B cell (primary cell): ENCODE data around the gene KPNB1. TPM values are rescaled to one million over a fixed set of nuclear protein-coding genes. Genes with fewer than 3 reads are reported as not detected.

Experiments
- ATAC-seq: fragments of 200-7000 bp; cut with Tn5 transposase; one replicate; pipeline ENCODE4 v1.10.0; 2021; ENCODE audit warnings: low read depth, mild to moderate bottlenecking, moderate number of reproducible peaks, moderate library complexity
- CTCF ChIA-PET: fragments of 350-600 bp; sonication (Branson Sonifier 250); formaldehyde crosslinking; loops from one replicate; lab custom pipeline; 2021; ENCODE audit warnings: antibody characterized with exemption, inconsistent platforms; lab: Charles Lee
- POLR2A ChIA-PET: fragments of 350-600 bp; sonication (Branson Sonifier 250); formaldehyde crosslinking; loops from one replicate; lab custom pipeline; 2021; ENCODE audit warnings: antibody characterized with exemption; lab: Charles Lee
- DNase-seq: peaks from one replicate; pipeline ENCODE4 v3.0.0; 2013
- H2AFZ ChIP-seq: 2 replicates; pipeline ENCODE4 v1.6.1; 2012; ENCODE audit warnings: mild to moderate bottlenecking, low read depth, low read length; ENCODE audit not compliant: insufficient read depth, poor library complexity, severe bottlenecking
- H3K27ac ChIP-seq, 2 donors: 1 replicate in 1 of 2; 2 replicates in 1 of 2; pipeline ENCODE4 v1.5.1; 2012 to 2013; ENCODE audit warnings: low read length in 2 of 2, mild to moderate bottlenecking in 2 of 2, moderate library complexity in 1 of 2
- H3K27me3 ChIP-seq, 4 experiments: fragments of 200-600 bp in 1 of 4; sonication (generic) in 1 of 4; replicated peaks in 1 of 4; 1 replicate in 2 of 4; 2 replicates in 2 of 4; pipeline versions ENCODE4 v1.6.1 to v1.7.0; 2013 to 2016; ENCODE audit warnings: low read length in 3 of 4, mild to moderate bottlenecking in 2 of 4, mixed read lengths in 1 of 4, moderate library complexity in 1 of 4; ENCODE audit not compliant: insufficient read depth in 4 of 4, control insufficient read depth in 3 of 4; ENCODE audit errors: control extremely low read depth in 1 of 4
- H3K36me3 ChIP-seq, 2 experiments: replicated peaks in 1 of 2; 1 replicate in 1 of 2; 2 replicates in 1 of 2; pipeline versions ENCODE4 v1.6.1 to v1.7.1; 2013; ENCODE audit warnings: low read length in 1 of 2; ENCODE audit not compliant: insufficient read depth in 2 of 2, control insufficient read depth in 1 of 2; ENCODE audit errors: control extremely low read depth in 1 of 2, extremely low read depth in 1 of 2
- H3K4me1 ChIP-seq, 2 donors: fragments of 200-600 bp in 1 of 2; sonication (generic) in 1 of 2; 1 replicate in 1 of 2; 2 replicates in 1 of 2; pipeline versions ENCODE4 v1.5.1 to v1.6.1; 2013 to 2017; ENCODE audit warnings: low read length in 2 of 2; ENCODE audit not compliant: control insufficient read depth in 2 of 2, insufficient read depth in 2 of 2
- H3K4me2 ChIP-seq: replicated peaks from 2 replicates; pipeline ENCODE3; 2012; ENCODE audit warnings: mild to moderate bottlenecking, low read depth, low read length; ENCODE audit not compliant: poor library complexity, severe bottlenecking
- H3K4me3 ChIP-seq, 5 experiments: fragments of 200-600 bp in 1 of 5; sonication (generic) in 1 of 5; 1 replicate in 3 of 5; 2 replicates in 2 of 5; pipeline versions ENCODE4 v1.5.1 to v1.7.0; 2011 to 2016; ENCODE audit warnings: low read length in 4 of 5, mild to moderate bottlenecking in 4 of 5, low read depth in 2 of 5, control low read depth in 1 of 5, moderate library complexity in 1 of 5; ENCODE audit not compliant: insufficient read depth in 1 of 5; ENCODE audit errors: control extremely low read depth in 1 of 5, extremely low read depth in 1 of 5
- H3K79me2 ChIP-seq: fragments of 200-600 bp; sonication (generic); one replicate; pipeline ENCODE4 v1.6.0; 2016; ENCODE audit warnings: low read length; ENCODE audit not compliant: control insufficient read depth, insufficient read depth
- H3K9ac ChIP-seq: fragments of 200-600 bp; sonication (generic); 2 replicates; pipeline ENCODE4 v1.6.1; 2017; ENCODE audit warnings: mild to moderate bottlenecking, low read length, moderate library complexity
- H3K9me3 ChIP-seq, 3 donors: one replicate each; pipeline versions ENCODE4 v1.6.1 to v1.7.1; 2013; ENCODE audit warnings: low read length in 2 of 3; ENCODE audit not compliant: control insufficient read depth in 2 of 3, insufficient read depth in 1 of 3; ENCODE audit errors: control extremely low read depth in 1 of 3
- H4K20me1 ChIP-seq: 2 replicates; pipeline ENCODE4 v1.6.0; 2012; ENCODE audit warnings: mild to moderate bottlenecking, low read length; ENCODE audit not compliant: insufficient read depth, control insufficient read depth, poor library complexity, severe bottlenecking
- H3K27ac Mint-ChIP-seq: one replicate; pipeline ENCODE4 v1.8.0; 2021; ENCODE audit warnings: mixed read lengths
- H3K27me3 Mint-ChIP-seq: one replicate; pipeline ENCODE4 v1.8.0; 2021; ENCODE audit warnings: mixed read lengths
- H3K4me1 Mint-ChIP-seq: one replicate; pipeline ENCODE4 v1.8.0; 2021; ENCODE audit warnings: mixed read lengths
- H3K4me3 Mint-ChIP-seq: one replicate; pipeline ENCODE4 v1.8.0; 2021; ENCODE audit warnings: mixed read lengths
- H3K9me3 Mint-ChIP-seq: one replicate; pipeline ENCODE4 v1.8.0; 2022; ENCODE audit warnings: mixed read lengths; ENCODE audit not compliant: insufficient read depth
- CTCF ChIP-seq: fragments of 200-600 bp; IDR thresholded peaks from one replicate; pipeline ENCODE4 v1.8.0; 2022; ENCODE audit warnings: antibody characterized with exemption, mild to moderate bottlenecking
- EZH2 ChIP-seq: IDR thresholded peaks from 2 replicates; pipeline ENCODE4 v1.6.1; 2012; ENCODE audit warnings: borderline replicate concordance, low read depth, mild to moderate bottlenecking, moderate library complexity, low read length; ENCODE audit not compliant: insufficient read depth, poor library complexity, severe bottlenecking
- WGBS: methylation state at CpG from one replicate; pipeline ENCODE4 v1.1.5; 2013; ENCODE audit warnings: missing lambda C conversion rate; ENCODE audit not compliant: insufficient coverage; 5-methylcytosine and 5-hydroxymethylcytosine counted together
- intact Hi-C: fragments of 100-400 bp; cut with micrococcal nuclease; formaldehyde crosslinking; loops from one replicate; pipeline ENCODE4 v1.10.0; 2022
- polyA plus RNA-seq: library from polyadenylated mRNA; depleted of rRNA; stranded (reverse); fragments of >200 nt; gene quantifications from 2 replicates; pipeline ENCODE4 v1.2.3, GENCODE V29; 2012
- total RNA-seq, 2 donors: library from RNA; stranded (reverse); fragments of 120-200 nt in 1 of 2; gene quantifications; 1 replicate in 1 of 2; 2 replicates in 1 of 2; pipeline versions ENCODE4 v1.2.3 to v1.2.4, GENCODE V29; 2013 to 2022

KPNB1 gene
- total and polyA plus RNA-seq, 2 donors (not counting 1 experiment from before 2014, with no cell fraction given): 60.6 to 278 TPM

GRCh38 chr17:47653442-47653841, 3.7 kb downstream of the KPNB1 start:
- Histone ChIP-seq H3K9me3 (no peaks in the 10 kb centered on the region), H3K36me3 (peaks cover 10 to 64% of the 10 kb centered on the region in 2 experiments), H2AFZ (no peak overlapping the region), H3K4me3 (no peak overlapping the region), H3K79me2 (peaks cover 82% of the 10 kb centered on the region), H3K9ac (no peak overlapping the region), H4K20me1 (peaks cover 40% of the 10 kb centered on the region), H3K4me1 (peaks cover 32 to 33% of the 10 kb centered on the region in 2 donors), H3K4me2 (no peak overlapping the region), H3K27me3 (no peaks in the 10 kb centered on the region), H3K27ac (no peak overlapping the region)
- peaks cover 58% of the 10 kb centered on the region for H3K4me1 Mint-ChIP-seq
- peak overlapping the region; percentile 23 for H3K27ac Mint-ChIP-seq
- POLR2A ChIA-PET: interaction anchor here (0.7 kb wide), 1 partner anchor 246 kb away, joined by 3 read pairs; no protein-coding TSS in a partner anchor
- DNase-seq (no peak), ATAC-seq (no peak)
- no peak for TF ChIP-seq CTCF
- no peak for TF ChIP-seq EZH2
- no peaks in the 10 kb centered on the region for H3K9me3 Mint-ChIP-seq
- CTCF ChIA-PET: interaction anchor here (1.0 to 11.8 kb wide), 4 partner anchors 11 to 89 kb away, joined by 3 to 108 read pairs (median 4); no protein-coding TSS in a partner anchor
- no peaks in the 10 kb centered on the region for H3K27me3 Mint-ChIP-seq
- WGBS: 75% methylated on average over 1 of the region's 2 CpGs
- peak overlapping the region; percentile 39 for H3K4me3 Mint-ChIP-seq
- intact Hi-C loops: no loop called here

- no peaks in the 10 kb centered on the region for H3K9me3 Mint-ChIP-seq
- H3K9me3 ChIP-seq: no peaks in the 10 kb centered on the region
- no peak overlapping the region for H3K4me3 ChIP-seq
- H3K27me3 Mint-ChIP-seq: no peaks in the 10 kb centered on the region
- TF ChIP-seq EZH2: no peak
- no peak for TF ChIP-seq CTCF
- no peak overlapping the region for H3K4me3 Mint-ChIP-seq
- H3K79me2 ChIP-seq: peaks cover 74% of the 10 kb centered on the region
- peaks cover 54% of the 10 kb centered on the region for H3K4me1 Mint-ChIP-seq
- ChIA-PET CTCF (interaction anchor here (11.8 kb wide), 1 partner anchor 9 kb away, joined by 108 read pairs; no protein-coding TSS in a partner anchor), POLR2A (no interaction called here)
- H3K27me3 ChIP-seq: no peaks in the 10 kb centered on the region
- peak overlapping the region; percentile 72 for H3K27ac Mint-ChIP-seq
- WGBS: 82% methylated on average over 4 of the region's 6 CpGs
- H3K36me3 ChIP-seq: peaks cover 11 to 69% of the 10 kb centered on the region in 2 experiments
- no peak overlapping the region for H3K4me2 ChIP-seq
- ATAC-seq: no peak
- H4K20me1 ChIP-seq: peaks cover 35% of the 10 kb centered on the region
- H3K9ac ChIP-seq: no peak overlapping the region
- no peak for DNase-seq
- H3K4me1 ChIP-seq: peaks cover 31 to 33% of the 10 kb centered on the region in 2 donors
- H2AFZ ChIP-seq: no peak overlapping the region
- H3K27ac ChIP-seq: peak overlapping the region in 1 of 2 donors; percentile 47
- intact Hi-C loops: no loop called here
Observed at GRCh38 chr17:47654991-47655390, 5.3 kb downstream of the KPNB1 start.
